Smooth muscle cell (in vitro differentiated cells): ENCODE results near the gene HBA2. TPM values are rescaled to one million over a fixed set of nuclear protein-coding genes. Genes with fewer than 3 reads are reported as not detected.

Experiments
- DNase-seq: peaks from one replicate; lab custom pipeline; 2025; ENCODE audit not compliant: unreplicated experiment; lab: John Stamatoyannopoulos, UW
- H2AFZ ChIP-seq: fragments of 200-600 bp; sonication (generic); 2 replicates; pipeline ENCODE4 v1.6.0; 2016; ENCODE audit warnings: antibody characterized with exemption, low read depth, mild to moderate bottlenecking
- H3F3A ChIP-seq: fragments of 200-600 bp; sonication (generic); 2 replicates; pipeline ENCODE4 v1.6.0; 2017; ENCODE audit warnings: antibody characterized with exemption, low read depth
- H3K27ac ChIP-seq: fragments of 200-600 bp; sonication (generic); 2 replicates; pipeline ENCODE4 v1.5.1; 2016; ENCODE audit warnings: low read depth, mild to moderate bottlenecking
- H3K27me3 ChIP-seq: fragments of 200-600 bp; sonication (generic); 2 replicates; pipeline ENCODE4 v1.6.1; 2016; ENCODE audit warnings: low read depth, mild to moderate bottlenecking
- H3K36me3 ChIP-seq: fragments of 200-600 bp; sonication (generic); 2 replicates; pipeline ENCODE4 v1.5.1; 2016; ENCODE audit warnings: low read depth
- H3K4me1 ChIP-seq: fragments of 200-600 bp; sonication (generic); 2 replicates; pipeline ENCODE4 v1.5.1; 2016; ENCODE audit warnings: low read depth
- H3K4me2 ChIP-seq: fragments of 200-600 bp; sonication (generic); 2 replicates; pipeline ENCODE4 v1.6.0; 2016; ENCODE audit warnings: mild to moderate bottlenecking
- H3K4me3 ChIP-seq: fragments of 200-600 bp; sonication (generic); 2 replicates; pipeline ENCODE4 v1.5.1; 2016; ENCODE audit warnings: mild to moderate bottlenecking
- H3K79me2 ChIP-seq: fragments of 200-600 bp; sonication (generic); 2 replicates; pipeline ENCODE4 v1.6.0; 2016; ENCODE audit warnings: low read depth, mild to moderate bottlenecking
- H3K9ac ChIP-seq: fragments of 200-600 bp; sonication (generic); 2 replicates; pipeline ENCODE4 v1.6.0; 2016; ENCODE audit warnings: low read depth
- H3K9me3 ChIP-seq: fragments of 200-600 bp; sonication (generic); replicated peaks from 2 replicates; pipeline ENCODE4 v1.5.1; 2016; ENCODE audit warnings: low read depth
- H4K20me1 ChIP-seq: fragments of 200-600 bp; sonication (generic); 2 replicates; pipeline ENCODE4 v1.6.0; 2016; ENCODE audit warnings: low read depth
- WGBS: methylation state at CpG from one replicate; pipeline ENCODE4 v1.1.7; 2016; ENCODE audit warnings: low lambda C conversion rate; 5-methylcytosine and 5-hydroxymethylcytosine counted together
- polyA plus RNA-seq: library from polyadenylated mRNA; unstranded; fragments of >200 nt; fragmentation: Nextera tagmentation; extraction: Ambion mirVana; gene quantifications from 2 replicates; pipeline ENCODE4 v1.2.1, GENCODE V29; 2016
- small RNA-seq: library from RNA; depleted of rRNA; stranded (forward); fragments of <200 nt; gene quantifications from one replicate; pipeline ENCODE3, GENCODE V24; 2014
- total RNA-seq: library from RNA; depleted of rRNA; stranded (reverse); fragments of >200 nt; gene quantifications from 2 replicates; pipeline ENCODE4 v1.2.3, GENCODE V29; 2014
- TF ChIP-seq, protein P1 (sequence below): fragments of 200-600 bp; sonication (generic); IDR thresholded peaks from 2 replicates; pipeline ENCODE4 v1.5.1; 2017; ENCODE audit warnings: borderline replicate concordance, mild to moderate bottlenecking, antibody characterized with exemption; ENCODE audit not compliant: insufficient read depth, poor library complexity, severe bottlenecking

HBA2 gene
- total and polyA plus RNA-seq, 2 experiments from 2014 or later, result not detected

DNA sequence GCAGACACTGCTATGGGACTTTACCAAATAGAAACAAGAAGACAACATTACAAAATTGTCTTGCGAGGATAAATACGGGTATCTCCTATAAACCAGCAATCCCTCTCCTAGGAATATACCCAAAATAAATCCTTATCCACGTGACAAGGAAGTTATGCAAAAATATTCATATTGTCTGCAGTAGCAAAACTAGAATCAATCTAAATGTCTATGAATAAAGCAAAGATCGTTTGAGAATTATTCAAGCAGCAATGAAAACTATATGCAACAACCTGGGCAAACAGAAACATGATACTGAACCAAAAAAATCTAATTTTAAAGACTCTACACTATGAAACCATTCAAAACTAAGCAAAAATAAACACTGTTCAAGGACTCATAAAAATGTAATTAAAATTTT, 47.3 kb downstream of the HBA2 start:
- no peaks in the 10 kb centered on the region for H3K27me3 ChIP-seq
- 93% methylated on average over 4 of the region's 4 CpGs for WGBS
- H3K79me2 ChIP-seq, result peaks cover 99% of the 10 kb centered on the region
- no peak for DNase-seq
- H3K27ac ChIP-seq, result no peak overlapping the region
- H3K4me3 ChIP-seq, result no peak overlapping the region
- H3K4me1 ChIP-seq, result no peaks in the 10 kb centered on the region
- no peaks in the 10 kb centered on the region for H3K9me3 ChIP-seq
- H3F3A ChIP-seq, result no peaks in the 10 kb centered on the region
- H3K4me2 ChIP-seq, result no peak overlapping the region
- H3K9ac ChIP-seq, result no peak overlapping the region
- H3K36me3 ChIP-seq, result peaks cover 17% of the 10 kb centered on the region
- peaks cover 100% of the 10 kb centered on the region for H4K20me1 ChIP-seq
- TF ChIP-seq, protein P1, sequence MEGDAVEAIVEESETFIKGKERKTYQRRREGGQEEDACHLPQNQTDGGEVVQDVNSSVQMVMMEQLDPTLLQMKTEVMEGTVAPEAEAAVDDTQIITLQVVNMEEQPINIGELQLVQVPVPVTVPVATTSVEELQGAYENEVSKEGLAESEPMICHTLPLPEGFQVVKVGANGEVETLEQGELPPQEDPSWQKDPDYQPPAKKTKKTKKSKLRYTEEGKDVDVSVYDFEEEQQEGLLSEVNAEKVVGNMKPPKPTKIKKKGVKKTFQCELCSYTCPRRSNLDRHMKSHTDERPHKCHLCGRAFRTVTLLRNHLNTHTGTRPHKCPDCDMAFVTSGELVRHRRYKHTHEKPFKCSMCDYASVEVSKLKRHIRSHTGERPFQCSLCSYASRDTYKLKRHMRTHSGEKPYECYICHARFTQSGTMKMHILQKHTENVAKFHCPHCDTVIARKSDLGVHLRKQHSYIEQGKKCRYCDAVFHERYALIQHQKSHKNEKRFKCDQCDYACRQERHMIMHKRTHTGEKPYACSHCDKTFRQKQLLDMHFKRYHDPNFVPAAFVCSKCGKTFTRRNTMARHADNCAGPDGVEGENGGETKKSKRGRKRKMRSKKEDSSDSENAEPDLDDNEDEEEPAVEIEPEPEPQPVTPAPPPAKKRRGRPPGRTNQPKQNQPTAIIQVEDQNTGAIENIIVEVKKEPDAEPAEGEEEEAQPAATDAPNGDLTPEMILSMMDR, result no peak
- no peak overlapping the region for H2AFZ ChIP-seq

Small RNA genes lying within 50 kb of the gene (small RNA-seq; reads per million reads assigned to genes)
- not detected for gene RF00019

Other genes with a start within 250 kb of the HBA2 start
- gene POLR3K, start 119.3 kb upstream of the HBA2 start, total RNA-seq, result 2.1 and 2.9 TPM in 2 replicates
- gene POLR3K, start 119.3 kb upstream of the HBA2 start, polyA plus RNA-seq, result 10.5 and 11.1 TPM in 2 replicates
- gene SNRNP25, start 119.0 kb upstream of the HBA2 start, total RNA-seq, result 20.1 and 21.4 TPM in 2 replicates
- 45.9 and 48.2 TPM in 2 replicates for gene SNRNP25, start 119.0 kb upstream of the HBA2 start, polyA plus RNA-seq
- gene RHBDF1, start 100.2 kb upstream of the HBA2 start, total RNA-seq, result 38.2 and 41.4 TPM in 2 replicates
- 68.0 and 84.9 TPM in 2 replicates for gene RHBDF1, start 100.2 kb upstream of the HBA2 start, polyA plus RNA-seq
- 73.8 and 84.7 TPM in 2 replicates for gene MPG, start 94.7 kb upstream of the HBA2 start, total RNA-seq
- gene MPG, start 94.7 kb upstream of the HBA2 start, polyA plus RNA-seq, result 104 and 120 TPM in 2 replicates
- 4.6 and 15.5 TPM in 2 replicates for gene NPRL3, start 34.2 kb upstream of the HBA2 start, total RNA-seq
- gene NPRL3, start 34.2 kb upstream of the HBA2 start, polyA plus RNA-seq, result 26.1 and 28.3 TPM in 2 replicates
- gene HBZ, start 20.2 kb upstream of the HBA2 start, total RNA-seq, result not detected in 2 replicates
- gene HBZ, start 20.2 kb upstream of the HBA2 start, polyA plus RNA-seq, result not detected in 2 replicates
- not detected in 2 replicates for gene HBM, start 6.9 kb upstream of the HBA2 start, total RNA-seq
- gene HBM, start 6.9 kb upstream of the HBA2 start, polyA plus RNA-seq, result 0.40 TPM in 1 of 2 replicates, not detected in the other
- gene HBA1, start 3.8 kb downstream of the HBA2 start, total RNA-seq, result not detected in 2 replicates
- gene HBA1, start 3.8 kb downstream of the HBA2 start, polyA plus RNA-seq, result not detected in 2 replicates
- not detected in 2 replicates for gene HBQ1, start 7.6 kb downstream of the HBA2 start, total RNA-seq
- not detected in 2 replicates for gene HBQ1, start 7.6 kb downstream of the HBA2 start, polyA plus RNA-seq
- gene LUC7L, start 56.6 kb downstream of the HBA2 start, total RNA-seq, result 63.3 and 70.6 TPM in 2 replicates
- 56.2 and 70.2 TPM in 2 replicates for gene LUC7L, start 56.6 kb downstream of the HBA2 start, polyA plus RNA-seq
- 37.3 and 83.7 TPM in 2 replicates for gene FAM234A, start 61.9 kb downstream of the HBA2 start, total RNA-seq
- gene FAM234A, start 61.9 kb downstream of the HBA2 start, polyA plus RNA-seq, result 87.3 and 93.9 TPM in 2 replicates
- 0.04 and 2.2 TPM in 2 replicates for gene RGS11, start 103.1 kb downstream of the HBA2 start, total RNA-seq
- gene RGS11, start 103.1 kb downstream of the HBA2 start, polyA plus RNA-seq, result 3.9 TPM in 2 replicates
- gene ARHGDIG, start 107.7 kb downstream of the HBA2 start, total RNA-seq, result 0.58 and 0.63 TPM in 2 replicates
- gene ARHGDIG, start 107.7 kb downstream of the HBA2 start, polyA plus RNA-seq, result 2.9 and 4.7 TPM in 2 replicates
- gene PDIA2, start 110.3 kb downstream of the HBA2 start, total RNA-seq, result 0.18 TPM in 1 of 2 replicates, not detected in the other
- gene PDIA2, start 110.3 kb downstream of the HBA2 start, polyA plus RNA-seq, result 0.43 and 0.86 TPM in 2 replicates
- gene AXIN1, start 179.8 kb downstream of the HBA2 start, total RNA-seq, result 12.7 and 13.0 TPM in 2 replicates
- gene AXIN1, start 179.8 kb downstream of the HBA2 start, polyA plus RNA-seq, result 15.0 and 15.2 TPM in 2 replicates
- gene MRPL28, start 197.7 kb downstream of the HBA2 start, total RNA-seq, result 80.8 and 84.6 TPM in 2 replicates
- 155 and 160 TPM in 2 replicates for gene MRPL28, start 197.7 kb downstream of the HBA2 start, polyA plus RNA-seq
- 53.6 and 57.1 TPM in 2 replicates for gene PGAP6, start 209.1 kb downstream of the HBA2 start, total RNA-seq
- 80.0 and 99.9 TPM in 2 replicates for gene PGAP6, start 209.1 kb downstream of the HBA2 start, polyA plus RNA-seq
- gene NME4, start 224.3 kb downstream of the HBA2 start, total RNA-seq, result 189 and 218 TPM in 2 replicates
- 421 and 523 TPM in 2 replicates for gene NME4, start 224.3 kb downstream of the HBA2 start, polyA plus RNA-seq
- gene DECR2, start 229.0 kb downstream of the HBA2 start, total RNA-seq, result 7.3 and 18.2 TPM in 2 replicates
- gene DECR2, start 229.0 kb downstream of the HBA2 start, polyA plus RNA-seq, result 15.4 and 21.2 TPM in 2 replicates